GM21825 (cell line): ENCODE data around the gene ANKRD40.

Source experiments
- ATAC-seq: cut with Tn5 transposase; IDR thresholded peaks from one replicate; pipeline ENCODE4 v1.9.1; 2021; ENCODE audit warnings: mild to moderate bottlenecking, moderate library complexity; ENCODE audit not compliant: unreplicated experiment

Gene ANKRD40

GRCh38 chr17:50672831-50673551 is 34.7 kb downstream of the ANKRD40 start:
- no peak for ATAC-seq

- no peak for ATAC-seq
Measured at GRCh38 chr17:50672071-50672470, 35.6 kb downstream of the ANKRD40 start.

GRCh38 chr17:50668838-50669581 is 38.7 kb downstream of the ANKRD40 start:
- ATAC-seq = no peak

GRCh38 chr17:50668025-50668837 is 39.5 kb downstream of the ANKRD40 start:
- ATAC-seq = no peak

GRCh38 chr17:50667259-50668024 is 40.3 kb downstream of the ANKRD40 start:
- no peak for ATAC-seq

- ATAC-seq = no peak
Measured at GRCh38 chr17:50666316-50666715, 41.4 kb downstream of the ANKRD40 start.

- no peak for ATAC-seq
Measured at GRCh38 chr17:50665838-50666237, 41.9 kb downstream of the ANKRD40 start.

- ATAC-seq = no peak
Measured at GRCh38 chr17:50664788-50665458, 42.8 kb downstream of the ANKRD40 start.

- ATAC-seq = no peak
Measured at GRCh38 chr17:50663812-50664374, 43.8 kb downstream of the ANKRD40 start.

GRCh38 chr17:50662632-50663225 is 45.0 kb downstream of the ANKRD40 start:
- ATAC-seq = no peak

- no peak for ATAC-seq
Measured at GRCh38 chr17:50661795-50662391, 45.8 kb downstream of the ANKRD40 start.

- ATAC-seq = no peak
Measured at GRCh38 chr17:50661348-50661747, 46.4 kb downstream of the ANKRD40 start.

- ATAC-seq = no peak
Measured at GRCh38 chr17:50660887-50661345, 46.8 kb downstream of the ANKRD40 start.

- ATAC-seq = no peak
Measured at GRCh38 chr17:50660042-50660886, 47.5 kb downstream of the ANKRD40 start.

GRCh38 chr17:50659179-50659578 is 48.5 kb downstream of the ANKRD40 start:
- no peak for ATAC-seq

GRCh38 chr17:50658616-50659015 is 49.1 kb downstream of the ANKRD40 start:
- no peak for ATAC-seq

- ATAC-seq = no peak
Measured at GRCh38 chr17:50657627-50658026, 50.1 kb downstream of the ANKRD40 start.

- no peak for ATAC-seq
Measured at GRCh38 chr17:50657054-50657453, 50.7 kb downstream of the ANKRD40 start.
